Lung (tissue), 12 donors: ENCODE measurements around the gene TOB1. TPM values are rescaled to one million over a fixed set of nuclear protein-coding genes. Genes with fewer than 3 reads are reported as not detected.

Experiments used
- ATAC-seq: fragments of 200-7000 bp; cut with Tn5 transposase; one replicate; pipeline ENCODE4 v1.9.1; 2020; ENCODE audit warnings: moderate number of reproducible peaks; ENCODE audit not compliant: insufficient read depth, low FRiP score
- DNase-seq, 3 donors: peaks; one replicate each; pipeline ENCODE4 v3.0.0-alpha.2; 2013 to 2017
- H3K27ac ChIP-seq, 2 donors: one replicate each; pipeline ENCODE4 v1.5.1; 2013; ENCODE audit warnings: mild to moderate bottlenecking in 2 of 2, moderate library complexity in 2 of 2, control low read depth in 1 of 2, inconsistent platforms in 1 of 2, low read depth in 1 of 2, low read length in 1 of 2
- H3K27me3 ChIP-seq, 3 donors: one replicate each; pipeline ENCODE4 v1.5.1; 2013; ENCODE audit warnings: low read length in 2 of 3; ENCODE audit not compliant: control insufficient read depth in 3 of 3, insufficient read depth in 3 of 3
- H3K36me3 ChIP-seq, 4 donors: one replicate each; pipeline ENCODE4 v1.5.1; 2013; ENCODE audit warnings: low read length in 4 of 4, mild to moderate bottlenecking in 1 of 4, moderate library complexity in 1 of 4; ENCODE audit not compliant: control insufficient read depth in 4 of 4, insufficient read depth in 4 of 4
- H3K4me1 ChIP-seq, 5 donors: one replicate each; pipeline ENCODE4 v1.5.1; 2013; ENCODE audit warnings: low read length in 5 of 5, mild to moderate bottlenecking in 2 of 5, moderate library complexity in 1 of 5; ENCODE audit not compliant: control insufficient read depth in 5 of 5, insufficient read depth in 5 of 5
- H3K4me3 ChIP-seq: one replicate; pipeline ENCODE4 v1.5.1; 2013; ENCODE audit warnings: mild to moderate bottlenecking, control low read depth, moderate library complexity
- H3K9ac ChIP-seq, 2 donors: one replicate each; pipeline ENCODE4 v1.5.1; 2013; ENCODE audit warnings: low read length in 2 of 2, control low read depth in 1 of 2; ENCODE audit not compliant: insufficient read depth in 1 of 2
- H3K9me3 ChIP-seq, 4 donors: one replicate each; pipeline ENCODE4 v1.5.1; 2013; ENCODE audit warnings: low read length in 3 of 4, mild to moderate bottlenecking in 1 of 4, moderate library complexity in 1 of 4; ENCODE audit not compliant: control insufficient read depth in 4 of 4, insufficient read depth in 3 of 4
- CTCF ChIP-seq: IDR thresholded peaks from 2 replicates; pipeline ENCODE4 v1.5.1; 2012; ENCODE audit warnings: mild to moderate bottlenecking; ENCODE audit errors: control extremely low read depth, extremely low read depth
- WGBS, 2 donors: extraction: QIAGEN DNeasy Blood & Tissue Kit; methylation state at CpG; one replicate each; pipeline ENCODE4 v1.1.7; 2013; 5-methylcytosine and 5-hydroxymethylcytosine counted together
- polyA plus RNA-seq, 2 donors: library from polyadenylated mRNA; stranded (reverse); fragments of 200-250 nt; gene quantifications; one replicate each; pipeline ENCODE4 v1.2.1, GENCODE V29; 2013
- total RNA-seq, 2 donors: library from RNA; depleted of rRNA in 1 of 2; stranded (reverse); fragments of >200 nt in 1 of 2; gene quantifications; one replicate each; pipeline ENCODE4 v1.2.1, GENCODE V29; 2014 to 2021
- donor health status: control.
- donor health status: control.
- donor health status: Bipolar disorder and iron deficiency.
- donor health status: healthy.
- donor health status: DM: yes; HTN: yes; CAD: no.

The TOB1 gene
- total and polyA plus RNA-seq, 4 donors, result 15.3 to 75.5 (median 29.5) TPM

GRCh38 chr17:50831471-50831928 is 34.7 kb downstream of the TOB1 start:
- H3K4me1 ChIP-seq, result peaks cover 0 to 48% (median 7%) of the 10 kb centered on the region in 5 donors

GRCh38 chr17:50830994-50831393 is 35.2 kb downstream of the TOB1 start:
- DNase-seq (peak; percentile 38 to 55 (median 53)), ATAC-seq (no peak)
- H3K27me3 ChIP-seq, result no peaks in the 10 kb centered on the region
- H3K27ac ChIP-seq, result no peak overlapping the region
- no peaks in the 10 kb centered on the region for H3K9me3 ChIP-seq
- H3K4me1 ChIP-seq, result peaks cover 0 to 48% (median 7%) of the 10 kb centered on the region in 5 donors
- WGBS, 2 donors, result 82 to 87% methylated on average over 12 of the region's 12 CpGs
- H3K9ac ChIP-seq, result peak overlapping the region in 1 of 2 donors; percentile 28
- no peaks in the 10 kb centered on the region for H3K36me3 ChIP-seq
- no peak for TF ChIP-seq CTCF
- H3K4me3 ChIP-seq, result no peak overlapping the region

More at GRCh38 chr17:50831471-50831928, 34.7 kb downstream of the TOB1 start:
- Histone ChIP-seq H3K9me3 (no peaks in the 10 kb centered on the region), H3K27me3 (no peaks in the 10 kb centered on the region), H3K27ac (no peak overlapping the region), H3K9ac (peak overlapping the region in 1 of 2 donors; percentile 28), H3K4me3 (no peak overlapping the region), H3K36me3 (no peaks in the 10 kb centered on the region)
- ATAC-seq (no peak), DNase-seq (peak; percentile 61 to 78 (median 64))
- TF ChIP-seq CTCF, result no peak
- 18 to 38% methylated on average over 11 of the region's 11 CpGs for WGBS, 2 donors

DNA sequence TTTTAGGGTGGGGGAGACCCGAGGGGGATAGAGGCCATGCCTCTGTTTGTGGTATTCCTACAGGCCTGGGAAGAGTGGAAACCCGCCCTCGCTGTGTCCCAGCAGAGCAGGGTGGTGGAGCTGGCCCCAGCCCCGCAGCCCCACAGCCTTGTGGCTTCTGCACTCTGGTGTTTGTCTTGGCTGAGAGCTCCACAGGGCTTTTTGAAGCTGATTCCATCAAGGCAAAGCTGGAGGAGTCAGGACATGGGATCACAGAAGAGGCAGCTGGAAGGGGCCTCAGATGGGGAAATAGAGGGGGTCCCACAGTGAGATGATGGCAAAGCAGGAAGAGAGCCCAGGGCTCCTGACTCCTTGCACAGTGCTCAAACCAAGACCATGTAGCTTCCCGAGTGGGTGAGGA is 35.8 kb downstream of the TOB1 start:
- 72 to 73% methylated on average over 5 of the region's 5 CpGs for WGBS, 2 donors

More for the DNA sequence above, 35.8 kb downstream of the TOB1 start:
- Histone ChIP-seq H3K4me3 (no peak overlapping the region), H3K27me3 (no peaks in the 10 kb centered on the region), H3K9ac (no peak overlapping the region), H3K36me3 (no peaks in the 10 kb centered on the region), H3K4me1 (peaks cover 0 to 45% (median 7%) of the 10 kb centered on the region in 5 donors), H3K27ac (no peak overlapping the region), H3K9me3 (no peaks in the 10 kb centered on the region)
- TF ChIP-seq CTCF, result no peak
- DNase-seq (peak; percentile 26 to 53 (median 27)), ATAC-seq (no peak)
